Measurements from ENCODE around the gene PPFIA4.

DNA sequence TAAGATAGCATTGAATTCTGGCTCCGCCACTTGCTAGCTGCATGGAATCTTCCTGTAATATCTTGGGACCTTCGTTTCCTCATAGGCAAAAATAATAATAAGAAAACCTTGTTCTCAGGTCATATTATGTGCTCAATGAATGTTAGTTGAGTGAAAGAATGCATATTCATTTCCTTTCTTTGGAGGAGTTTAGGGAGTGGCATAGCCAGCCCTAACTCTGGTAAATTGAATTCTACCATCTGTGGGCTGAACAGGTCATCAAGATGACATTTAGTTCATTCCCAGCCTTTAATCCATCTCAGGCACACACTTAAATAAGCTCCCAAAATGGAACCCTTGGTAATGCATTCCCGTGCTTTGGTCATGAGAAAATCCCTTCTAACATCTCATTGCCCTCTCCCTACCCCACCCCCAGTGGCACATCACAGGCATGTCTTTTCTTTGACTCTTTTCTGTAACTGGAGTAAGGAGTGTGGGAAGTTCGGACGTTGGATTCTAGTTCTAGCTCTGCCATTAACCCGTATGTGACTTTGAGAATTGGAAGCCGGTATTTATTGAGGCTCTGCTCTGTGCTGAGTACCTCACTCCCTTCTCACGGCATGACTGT lies 72.7 kb downstream of the PPFIA4 start:
- TF ChIP-seq EZH2 (IDR thresholded peaks at IDR 0.05; ENCODE audit: borderline replicate concordance, low read depth, low read length, poor library complexity, severe bottlenecking): no peak
- TF ChIP-seq, protein P1, sequence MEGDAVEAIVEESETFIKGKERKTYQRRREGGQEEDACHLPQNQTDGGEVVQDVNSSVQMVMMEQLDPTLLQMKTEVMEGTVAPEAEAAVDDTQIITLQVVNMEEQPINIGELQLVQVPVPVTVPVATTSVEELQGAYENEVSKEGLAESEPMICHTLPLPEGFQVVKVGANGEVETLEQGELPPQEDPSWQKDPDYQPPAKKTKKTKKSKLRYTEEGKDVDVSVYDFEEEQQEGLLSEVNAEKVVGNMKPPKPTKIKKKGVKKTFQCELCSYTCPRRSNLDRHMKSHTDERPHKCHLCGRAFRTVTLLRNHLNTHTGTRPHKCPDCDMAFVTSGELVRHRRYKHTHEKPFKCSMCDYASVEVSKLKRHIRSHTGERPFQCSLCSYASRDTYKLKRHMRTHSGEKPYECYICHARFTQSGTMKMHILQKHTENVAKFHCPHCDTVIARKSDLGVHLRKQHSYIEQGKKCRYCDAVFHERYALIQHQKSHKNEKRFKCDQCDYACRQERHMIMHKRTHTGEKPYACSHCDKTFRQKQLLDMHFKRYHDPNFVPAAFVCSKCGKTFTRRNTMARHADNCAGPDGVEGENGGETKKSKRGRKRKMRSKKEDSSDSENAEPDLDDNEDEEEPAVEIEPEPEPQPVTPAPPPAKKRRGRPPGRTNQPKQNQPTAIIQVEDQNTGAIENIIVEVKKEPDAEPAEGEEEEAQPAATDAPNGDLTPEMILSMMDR (conservative IDR thresholded peaks at IDR 0.05; ENCODE audit: low read depth, low read length): no peak

Data from A673 (cell line).